GM12891 (cell line): ENCODE results near the gene SLC25A44.

Experiments
- POLR2A ChIP-seq: IDR thresholded peaks from 2 replicates; pipeline ENCODE4 v1.6.1; 2011; ENCODE audit warnings: low read depth, low read length, control low read depth
- POLR2AphosphoS5 ChIP-seq: IDR thresholded peaks from 2 replicates; pipeline ENCODE4 v1.6.1; 2011; ENCODE audit warnings: low read depth, low read length, control low read depth
- POU2F2 ChIP-seq: IDR thresholded peaks from 2 replicates; pipeline ENCODE4 v1.6.1; 2011; ENCODE audit warnings: low read depth, mild to moderate bottlenecking, control low read depth, low read length, moderate library complexity
- SPI1 ChIP-seq: IDR thresholded peaks from 2 replicates; pipeline ENCODE4 v1.6.1; 2011; ENCODE audit warnings: low read depth, low read length, control low read depth
- TAF1 ChIP-seq: IDR thresholded peaks from 2 replicates; pipeline ENCODE4 v1.6.1; 2011; ENCODE audit warnings: low read depth, low read length, control low read depth

DNA sequence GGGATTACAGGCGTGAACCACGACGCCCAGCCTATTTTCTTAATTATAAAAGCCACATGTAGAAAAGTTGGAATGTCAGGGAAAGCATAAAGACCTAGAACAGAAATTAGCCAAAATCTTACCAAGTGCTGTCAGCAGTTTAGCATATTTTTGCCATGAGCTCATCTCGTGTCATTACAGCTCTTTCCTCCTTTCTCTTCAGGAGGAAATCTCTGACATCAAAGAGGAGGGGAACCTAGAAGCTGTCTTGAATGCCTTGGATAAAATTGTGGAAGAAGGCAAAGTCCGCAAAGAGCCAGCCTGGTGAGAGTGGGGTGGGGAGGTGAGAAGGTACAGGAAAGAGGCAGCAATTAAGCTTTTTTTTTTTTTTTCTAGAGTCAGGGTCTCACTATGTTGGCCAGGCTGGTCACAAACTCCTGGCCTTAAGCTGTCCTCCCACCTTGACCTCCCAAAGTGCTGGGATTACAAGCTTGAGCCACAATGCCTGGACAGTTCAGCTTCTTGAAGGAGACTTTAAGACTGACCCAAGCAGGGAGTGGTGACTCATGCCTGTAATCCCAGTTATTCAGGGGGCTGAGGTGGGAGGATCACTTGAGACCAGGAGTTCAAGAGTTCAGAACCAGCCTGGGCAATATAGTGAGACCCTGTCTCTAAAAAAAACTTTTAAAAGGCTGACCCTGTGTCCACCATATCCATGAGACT, 39.7 kb downstream of the SLC25A44 start:
- TF ChIP-seq POLR2AphosphoS5 (no peak), SPI1 (no peak), TAF1 (no peak), POLR2A (no peak), POU2F2 (no peak)
